ENCODE results near the gene PPARG.
A peak's percentile ranks its signal among the peaks of the same experiment; 100 is the strongest.

GRCh38 chr3:12458901-12459300 is 170.0 kb downstream of the PPARG start:
- peak in 1 of 4 donors; percentile 72 for TF ChIP-seq EP300 (IDR thresholded peaks at IDR 0.05)
- TF ChIP-seq, protein P1, sequence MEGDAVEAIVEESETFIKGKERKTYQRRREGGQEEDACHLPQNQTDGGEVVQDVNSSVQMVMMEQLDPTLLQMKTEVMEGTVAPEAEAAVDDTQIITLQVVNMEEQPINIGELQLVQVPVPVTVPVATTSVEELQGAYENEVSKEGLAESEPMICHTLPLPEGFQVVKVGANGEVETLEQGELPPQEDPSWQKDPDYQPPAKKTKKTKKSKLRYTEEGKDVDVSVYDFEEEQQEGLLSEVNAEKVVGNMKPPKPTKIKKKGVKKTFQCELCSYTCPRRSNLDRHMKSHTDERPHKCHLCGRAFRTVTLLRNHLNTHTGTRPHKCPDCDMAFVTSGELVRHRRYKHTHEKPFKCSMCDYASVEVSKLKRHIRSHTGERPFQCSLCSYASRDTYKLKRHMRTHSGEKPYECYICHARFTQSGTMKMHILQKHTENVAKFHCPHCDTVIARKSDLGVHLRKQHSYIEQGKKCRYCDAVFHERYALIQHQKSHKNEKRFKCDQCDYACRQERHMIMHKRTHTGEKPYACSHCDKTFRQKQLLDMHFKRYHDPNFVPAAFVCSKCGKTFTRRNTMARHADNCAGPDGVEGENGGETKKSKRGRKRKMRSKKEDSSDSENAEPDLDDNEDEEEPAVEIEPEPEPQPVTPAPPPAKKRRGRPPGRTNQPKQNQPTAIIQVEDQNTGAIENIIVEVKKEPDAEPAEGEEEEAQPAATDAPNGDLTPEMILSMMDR (IDR thresholded peaks at IDR 0.05) = no peak

All from upper lobe of left lung (tissue), 4 donors.